Esophagus squamous epithelium (tissue), 5 donors: ENCODE data around the gene MORN5. TPM values are rescaled to one million over a fixed set of nuclear protein-coding genes. Genes with fewer than 3 reads are reported as not detected.

Experiments
- DNase-seq: peaks from one replicate; lab custom pipeline; 2025; lab: John Stamatoyannopoulos, UW
- H3K27ac ChIP-seq, 4 donors: fragments of 200-600 bp; sonication (generic); one replicate each; pipeline ENCODE4 v1.5.1; 2016 to 2019; ENCODE audit warnings: mild to moderate bottlenecking in 1 of 4
- H3K27me3 ChIP-seq, 4 donors: fragments of 200-600 bp; sonication (generic); 1 replicate in 3 of 4; 2 replicates in 1 of 4; pipeline versions ENCODE4 v1.5.1 to v1.6.0; 2017 to 2021; ENCODE audit warnings: antibody characterized with exemption in 1 of 4
- H3K36me3 ChIP-seq, 3 donors: fragments of 200-600 bp; sonication (generic); one replicate each; pipeline ENCODE4 v1.5.1; 2016 to 2019
- H3K4me1 ChIP-seq, 3 donors: fragments of 200-600 bp; sonication (generic); one replicate each; pipeline ENCODE4 v1.5.1; 2017 to 2019
- H3K4me3 ChIP-seq, 4 donors: fragments of 200-600 bp; sonication (generic); 1 replicate in 3 of 4; 2 replicates in 1 of 4; pipeline ENCODE4 v1.5.1; 2016 to 2019; ENCODE audit warnings: mild to moderate bottlenecking in 2 of 4, moderate library complexity in 1 of 4
- H3K9me3 ChIP-seq, 3 donors: fragments of 200-600 bp; sonication (generic); one replicate each; pipeline ENCODE4 v1.5.1; 2016 to 2019
- CTCF ChIP-seq, 6 experiments: fragments of 450-650 bp in 4 of 6; fragments of 200-600 bp in 2 of 6; sonication (generic) in 2 of 6; IDR thresholded peaks; one replicate each; pipeline ENCODE4 v1.5.1; 2016 to 2019; ENCODE audit warnings: antibody characterized with exemption in 6 of 6, mild to moderate bottlenecking in 4 of 6, moderate library complexity in 4 of 6
- POLR2A ChIP-seq, 4 donors: fragments of 450-650 bp; IDR thresholded peaks; one replicate each; pipeline ENCODE4 v1.6.1; 2017; ENCODE audit warnings: antibody characterized with exemption in 4 of 4, mild to moderate bottlenecking in 4 of 4, moderate library complexity in 3 of 4
- WGBS, 2 donors: methylation state at CpG; one replicate each; pipeline ENCODE4 v1.1.5; 2018; 5-methylcytosine and 5-hydroxymethylcytosine counted together
- intact Hi-C: fragments of 100-400 bp; cut with DNase I; formaldehyde crosslinking; loops from one replicate; pipeline ENCODE4 v1.15.0; 2022
- total RNA-seq, 4 donors: library from RNA; depleted of rRNA; stranded (reverse); fragments of >200 nt; gene quantifications; one replicate each; pipeline ENCODE4 v1.1.0, GENCODE V29; 2016
- donor health status: DM: yes; HTN: yes; CAD: no.

The MORN5 gene
- total RNA-seq, 4 donors from 2014 or later, result not detected

GRCh38 chr9:122141671-122142070 lies 18.0 kb upstream of the MORN5 start:
- WGBS, 2 donors, result 83 to 94% methylated on average over 5 of the region's 5 CpGs
- Histone ChIP-seq H3K4me1 (peaks cover 0 to 4% (median 0%) of the 10 kb centered on the region in 3 donors), H3K27me3 (no peaks in the 10 kb centered on the region), H3K27ac (peak overlapping the region in 1 of 4 donors; percentile 43), H3K36me3 (peaks cover 0 to 57% (median 4%) of the 10 kb centered on the region in 3 donors), H3K4me3 (no peak overlapping the region), H3K9me3 (no peaks in the 10 kb centered on the region)
- DNase-seq, result no peak
- intact Hi-C loops, result no loop called here
- TF ChIP-seq POLR2A (IDR thresholded peaks at IDR 0.05), result no peak
- TF ChIP-seq CTCF (IDR thresholded peaks at IDR 0.05), result no peak

GRCh38 chr9:122143296-122143695 lies 16.4 kb upstream of the MORN5 start:
- Histone ChIP-seq H3K4me3 (no peak overlapping the region), H3K36me3 (peaks cover 0 to 73% (median 17%) of the 10 kb centered on the region in 3 donors), H3K9me3 (no peaks in the 10 kb centered on the region), H3K4me1 (peaks cover 0 to 4% (median 0%) of the 10 kb centered on the region in 3 donors), H3K27ac (no peak overlapping the region), H3K27me3 (no peaks in the 10 kb centered on the region)
- no peak for DNase-seq
- intact Hi-C loops, result no loop called here
- 67 to 75% methylated on average over 1 of the region's 1 CpG for WGBS, 2 donors
- TF ChIP-seq CTCF (IDR thresholded peaks at IDR 0.05) (no peak), POLR2A (IDR thresholded peaks at IDR 0.05) (no peak)

GRCh38 chr9:122143876-122144405 lies 15.8 kb upstream of the MORN5 start:
- H3K4me3 ChIP-seq, result no peak overlapping the region
- H3K9me3 ChIP-seq, result no peaks in the 10 kb centered on the region
- peaks cover 0 to 80% (median 17%) of the 10 kb centered on the region in 3 donors for H3K36me3 ChIP-seq
- DNase-seq, result no peak
- H3K27me3 ChIP-seq, result no peaks in the 10 kb centered on the region
- peaks cover 0 to 4% (median 0%) of the 10 kb centered on the region in 3 donors for H3K4me1 ChIP-seq
- WGBS, 2 donors, result 78 to 79% methylated on average over 10 to 14 of the region's 14 CpGs
- intact Hi-C loops, result no loop called here
- peak overlapping the region in 1 of 4 donors; percentile 1 for H3K27ac ChIP-seq
- TF ChIP-seq POLR2A (IDR thresholded peaks at IDR 0.05) (no peak), CTCF (IDR thresholded peaks at IDR 0.05) (no peak)

GRCh38 chr9:122144836-122145591 lies 14.7 kb upstream of the MORN5 start:
- Histone ChIP-seq H3K27ac (no peak overlapping the region), H3K4me3 (no peak overlapping the region), H3K27me3 (no peaks in the 10 kb centered on the region), H3K9me3 (no peaks in the 10 kb centered on the region), H3K36me3 (peaks cover 0 to 90% (median 17%) of the 10 kb centered on the region in 3 donors), H3K4me1 (peaks cover 0 to 4% (median 0%) of the 10 kb centered on the region in 3 donors)
- WGBS, 2 donors, result 76 to 93% methylated on average over 3 of the region's 3 CpGs
- intact Hi-C loops, result no loop called here
- TF ChIP-seq POLR2A (IDR thresholded peaks at IDR 0.05) (no peak), CTCF (IDR thresholded peaks at IDR 0.05) (peak in 1 of 6 experiments; percentile 14)
- no peak for DNase-seq

- Histone ChIP-seq H3K27me3 (no peaks in the 10 kb centered on the region), H3K4me1 (peaks cover 0 to 4% (median 0%) of the 10 kb centered on the region in 3 donors), H3K4me3 (no peak overlapping the region), H3K9me3 (no peaks in the 10 kb centered on the region), H3K27ac (no peak overlapping the region), H3K36me3 (peaks cover 0 to 95% (median 17%) of the 10 kb centered on the region in 3 donors)
- intact Hi-C loops, result no loop called here
- DNase-seq, result no peak
- no peak for TF ChIP-seq POLR2A (IDR thresholded peaks at IDR 0.05)
- TF ChIP-seq CTCF (IDR thresholded peaks at IDR 0.05), result no peak
- 88 to 93% methylated on average over 2 of the region's 2 CpGs for WGBS, 2 donors
Measured at GRCh38 chr9:122145592-122145863, 14.2 kb upstream of the MORN5 start.
